Measurements from ENCODE around the gene ABRAXAS1.

The ABRAXAS1 gene

DNA sequence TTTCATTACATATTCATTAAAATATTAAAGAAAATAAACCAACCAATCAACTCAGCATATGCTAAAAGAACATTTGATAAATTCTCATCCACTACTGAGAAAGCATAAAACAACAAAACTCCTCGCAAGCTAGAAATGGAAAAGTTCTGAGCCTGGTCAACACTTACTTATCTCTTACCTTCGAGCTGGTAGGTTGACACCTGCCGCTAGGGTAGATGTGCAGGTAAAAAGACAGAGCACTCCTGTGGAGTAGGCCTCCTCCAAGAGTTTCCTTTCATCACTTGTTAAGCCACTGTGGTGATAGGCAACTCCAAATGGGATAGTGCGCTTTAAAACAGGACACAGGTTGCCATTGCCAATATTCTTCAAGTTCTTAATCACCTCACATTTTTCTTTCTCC lies 48.2 kb downstream of the ABRAXAS1 start:
- no peaks in the 10 kb centered on the region for H3K4me1 Mint-ChIP-seq
- no peaks in the 10 kb centered on the region for H3K27me3 Mint-ChIP-seq
- H3K4me3 Mint-ChIP-seq, result no peak overlapping the region
- no peak overlapping the region for H3K27ac Mint-ChIP-seq (ENCODE audit: low read depth)
- H3K36me3 Mint-ChIP-seq (ENCODE audit: insufficient read depth), result peaks cover 36% of the 10 kb centered on the region
- no peaks in the 10 kb centered on the region for H3K9me3 Mint-ChIP-seq
- ATAC-seq (replicated peaks; ENCODE audit: extremely low read depth, poor library complexity, severe bottlenecking) (no peak), DNase-seq (ENCODE audit: low spot score in 2 of 2) (no peak)

DNA sequence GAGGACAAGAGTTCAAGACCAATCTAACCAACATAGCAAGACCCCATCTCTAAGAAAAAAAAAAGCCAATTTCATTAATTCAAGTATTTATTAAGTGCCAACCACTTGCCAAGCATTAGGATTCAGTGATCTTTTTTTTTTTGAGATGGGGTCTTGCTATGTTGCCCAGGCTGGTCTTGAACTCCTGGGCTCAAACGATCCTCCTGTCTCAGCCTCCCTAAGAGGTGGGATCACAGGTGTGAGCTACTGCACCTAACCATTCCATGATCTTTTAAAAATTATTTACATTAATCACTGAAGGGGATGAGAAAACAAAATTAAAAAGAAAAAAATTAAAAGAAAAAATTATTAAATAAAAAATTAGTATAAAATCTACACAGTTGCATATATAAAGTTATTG lies 53.7 kb downstream of the ABRAXAS1 start:
- H3K4me1 Mint-ChIP-seq, result no peaks in the 10 kb centered on the region
- H3K27ac Mint-ChIP-seq (ENCODE audit: low read depth), result no peak overlapping the region
- H3K36me3 Mint-ChIP-seq (ENCODE audit: insufficient read depth), result peaks cover 41% of the 10 kb centered on the region
- no peaks in the 10 kb centered on the region for H3K27me3 Mint-ChIP-seq
- H3K9me3 Mint-ChIP-seq, result no peaks in the 10 kb centered on the region
- ATAC-seq (replicated peaks; ENCODE audit: extremely low read depth, poor library complexity, severe bottlenecking), result no peak
- no peak overlapping the region for H3K4me3 Mint-ChIP-seq
- no peak for DNase-seq (ENCODE audit: low spot score in 2 of 2)

DNA sequence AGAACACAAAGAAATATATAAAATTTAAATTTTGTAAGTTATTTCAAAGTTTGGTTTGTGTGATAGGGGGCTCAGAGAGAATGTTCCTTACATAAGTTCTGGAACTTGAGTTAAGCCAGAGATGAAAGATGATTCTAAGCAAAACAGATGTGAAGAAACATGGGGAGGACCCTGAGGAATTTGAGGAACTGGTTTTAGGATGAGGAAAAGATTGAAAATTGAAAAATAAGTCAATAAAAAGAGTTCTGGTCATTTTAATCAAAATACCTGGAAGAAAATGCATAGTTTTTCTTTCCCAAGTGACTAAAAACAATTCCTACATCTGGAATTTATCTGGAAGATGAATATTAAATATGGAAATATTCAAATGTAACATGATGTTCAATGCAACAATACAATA lies 66.7 kb downstream of the ABRAXAS1 start:
- DNase-seq (ENCODE audit: low spot score in 2 of 2), result no peak
- H3K27ac Mint-ChIP-seq (ENCODE audit: low read depth), result no peak overlapping the region
- no peak overlapping the region for H3K4me3 Mint-ChIP-seq
- H3K9me3 Mint-ChIP-seq, result no peaks in the 10 kb centered on the region
- no peaks in the 10 kb centered on the region for H3K4me1 Mint-ChIP-seq
- ATAC-seq (replicated peaks; ENCODE audit: extremely low read depth, poor library complexity, severe bottlenecking), result no peak
- H3K36me3 Mint-ChIP-seq (ENCODE audit: insufficient read depth), result peaks cover 51% of the 10 kb centered on the region
- no peaks in the 10 kb centered on the region for H3K27me3 Mint-ChIP-seq

DNA sequence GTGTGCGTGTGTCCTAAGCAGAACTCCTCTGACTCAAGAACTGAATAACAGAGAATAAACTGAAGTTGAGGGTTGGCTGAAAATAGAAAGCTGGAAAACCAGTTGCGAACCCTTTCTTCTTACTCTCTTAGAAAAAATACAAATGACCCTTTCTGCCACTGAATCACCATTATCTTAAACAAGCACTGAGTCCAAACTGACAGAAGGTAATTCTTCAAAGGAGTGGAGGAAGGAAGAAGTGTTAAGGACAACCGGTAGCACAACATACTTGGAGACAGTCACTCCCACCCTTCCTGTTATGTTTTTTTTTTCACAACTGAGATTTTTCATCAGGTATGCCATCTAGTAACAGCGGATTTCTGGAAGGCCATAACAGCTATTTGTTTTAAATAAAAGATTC lies 67.3 kb downstream of the ABRAXAS1 start:
- Mint-ChIP-seq H3K27me3 (no peaks in the 10 kb centered on the region), H3K4me1 (no peaks in the 10 kb centered on the region), H3K27ac (ENCODE audit: low read depth) (no peak overlapping the region), H3K4me3 (no peak overlapping the region), H3K9me3 (no peaks in the 10 kb centered on the region), H3K36me3 (ENCODE audit: insufficient read depth) (peaks cover 54% of the 10 kb centered on the region)
- DNase-seq (ENCODE audit: low spot score in 2 of 2), result no peak
- no peak for ATAC-seq (replicated peaks; ENCODE audit: extremely low read depth, poor library complexity, severe bottlenecking)

DNA sequence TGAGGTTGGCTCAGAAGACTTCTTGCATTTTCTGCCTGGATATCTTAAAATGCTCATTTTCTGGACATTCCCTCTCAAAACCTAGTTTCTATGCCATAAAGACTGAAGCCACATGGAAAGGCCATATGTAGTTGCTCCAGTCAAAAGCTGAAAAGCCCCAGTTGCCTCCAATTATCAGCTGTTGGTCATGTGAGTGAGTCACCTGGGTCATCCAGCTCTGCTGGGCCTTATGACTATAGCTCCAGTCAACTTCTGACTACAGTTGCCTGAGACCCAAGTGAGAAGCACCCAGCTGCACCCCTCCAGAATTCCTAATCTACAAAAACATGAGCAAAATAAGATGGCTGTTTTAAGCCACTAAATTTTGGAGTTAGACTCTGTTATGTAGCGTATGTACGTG lies 71.2 kb downstream of the ABRAXAS1 start:
- no peak overlapping the region for H3K4me3 Mint-ChIP-seq
- DNase-seq (ENCODE audit: low spot score in 2 of 2) (no peak), ATAC-seq (replicated peaks; ENCODE audit: extremely low read depth, poor library complexity, severe bottlenecking) (no peak)
- no peaks in the 10 kb centered on the region for H3K27me3 Mint-ChIP-seq
- peaks cover 52% of the 10 kb centered on the region for H3K36me3 Mint-ChIP-seq (ENCODE audit: insufficient read depth)
- no peaks in the 10 kb centered on the region for H3K9me3 Mint-ChIP-seq
- H3K4me1 Mint-ChIP-seq, result no peaks in the 10 kb centered on the region
- no peak overlapping the region for H3K27ac Mint-ChIP-seq (ENCODE audit: low read depth)

All from central memory CD8-positive, alpha-beta T cell (primary cell).